8988T (cell line): Measurements from ENCODE around the gene COL6A5.
"Not testable (repeated sequence)": the region's sequence is repeated elsewhere in the genome, so short reads cannot be mapped to it uniquely, and the experiment has no call there.

Source experiments
- DNase-seq: peaks from one replicate; pipeline ENCODE4 v3.0.0; 2011

COL6A5 gene

GRCh38 chr3:130448155-130448554, 102.7 kb downstream of the COL6A5 start:
- not testable (repeated sequence) for DNase-seq

- DNase-seq: no peak
Observed at GRCh38 chr3:130456540-130456939, 111.1 kb downstream of the COL6A5 start.

- no peak for DNase-seq
Observed at GRCh38 chr3:130457671-130458070, 112.2 kb downstream of the COL6A5 start.

GRCh38 chr3:130459944-130460343, 114.5 kb downstream of the COL6A5 start:
- DNase-seq: no peak

GRCh38 chr3:130462089-130462488, 116.6 kb downstream of the COL6A5 start:
- DNase-seq: no peak

GRCh38 chr3:130463221-130463620, 117.7 kb downstream of the COL6A5 start:
- no peak for DNase-seq

GRCh38 chr3:130465521-130465920, 120.0 kb downstream of the COL6A5 start:
- DNase-seq: no peak

GRCh38 chr3:130468311-130468710, 122.8 kb downstream of the COL6A5 start:
- DNase-seq: no peak

GRCh38 chr3:130470126-130470525, 124.7 kb downstream of the COL6A5 start:
- DNase-seq: no peak

GRCh38 chr3:130473416-130473815, 127.9 kb downstream of the COL6A5 start:
- DNase-seq: no peak

- DNase-seq: no peak
Observed at GRCh38 chr3:130480736-130481135, 135.3 kb downstream of the COL6A5 start.

- DNase-seq: no peak
Observed at GRCh38 chr3:130488288-130488687, 142.8 kb downstream of the COL6A5 start.

GRCh38 chr3:130488769-130489450, 143.4 kb downstream of the COL6A5 start:
- DNase-seq: no peak

GRCh38 chr3:130490241-130490640, 144.8 kb downstream of the COL6A5 start:
- no peak for DNase-seq

GRCh38 chr3:130491431-130491830, 146.0 kb downstream of the COL6A5 start:
- no peak for DNase-seq

GRCh38 chr3:130504701-130505100, 159.2 kb downstream of the COL6A5 start:
- DNase-seq: no peak

- no peak for DNase-seq
Observed at GRCh38 chr3:130506031-130506430, 160.6 kb downstream of the COL6A5 start.

- no peak for DNase-seq
Observed at GRCh38 chr3:130507746-130508145, 162.3 kb downstream of the COL6A5 start.

- DNase-seq: no peak
Observed at GRCh38 chr3:130509008-130509407, 163.5 kb downstream of the COL6A5 start.

- no peak for DNase-seq
Observed at GRCh38 chr3:130514681-130515080, 169.2 kb downstream of the COL6A5 start.

GRCh38 chr3:130515755-130516154, 170.3 kb downstream of the COL6A5 start:
- DNase-seq: no peak

GRCh38 chr3:130516645-130517512, 171.4 kb downstream of the COL6A5 start, which contains the start of gene COL6A6:
COL6A6 (plus strand) TSS chr3:130517177; CDS start chr3:130560365, 43,188 bp downstream.
- DNase-seq: no peak

- DNase-seq: no peak
Observed at GRCh38 chr3:130517602-130518001, 172.1 kb downstream of the COL6A5 start.

GRCh38 chr3:130519754-130520153, 174.3 kb downstream of the COL6A5 start:
- DNase-seq: no peak
